Omental fat pad (tissue), 4 donors: ENCODE data around the gene MECR. TPM values are rescaled to one million over a fixed set of nuclear protein-coding genes. Genes with fewer than 3 reads are reported as not detected.

Experiments
- ATAC-seq: fragments of 150-250 bp; one replicate; pipeline ENCODE4 v1.9.1; 2016; ENCODE audit warnings: mild to moderate bottlenecking, moderate library complexity; ENCODE audit not compliant: low FRiP score
- DNase-seq: peaks from one replicate; pipeline ENCODE4 v3.0.0-alpha.2; 2019; ENCODE audit warnings: low spot score
- total RNA-seq, 4 donors: library from RNA; depleted of rRNA; stranded (reverse); fragments of >200 nt; gene quantifications; one replicate each; pipeline ENCODE4 v1.1.0, GENCODE V29; 2016
- TF ChIP-seq, protein P1 (sequence below), 3 donors: fragments of 450-650 bp; IDR thresholded peaks; one replicate each; pipeline ENCODE4 v1.5.1; 2016 to 2017; ENCODE audit warnings: antibody characterized with exemption in 3 of 3, mild to moderate bottlenecking in 3 of 3, moderate library complexity in 2 of 3

The MECR gene, protein sequence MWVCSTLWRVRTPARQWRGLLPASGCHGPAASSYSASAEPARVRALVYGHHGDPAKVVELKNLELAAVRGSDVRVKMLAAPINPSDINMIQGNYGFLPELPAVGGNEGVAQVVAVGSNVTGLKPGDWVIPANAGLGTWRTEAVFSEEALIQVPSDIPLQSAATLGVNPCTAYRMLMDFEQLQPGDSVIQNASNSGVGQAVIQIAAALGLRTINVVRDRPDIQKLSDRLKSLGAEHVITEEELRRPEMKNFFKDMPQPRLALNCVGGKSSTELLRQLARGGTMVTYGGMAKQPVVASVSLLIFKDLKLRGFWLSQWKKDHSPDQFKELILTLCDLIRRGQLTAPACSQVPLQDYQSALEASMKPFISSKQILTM
- total RNA-seq: 10 to 100 TPM; 18.0 to 29.4 (median 20.8) TPM

DNA sequence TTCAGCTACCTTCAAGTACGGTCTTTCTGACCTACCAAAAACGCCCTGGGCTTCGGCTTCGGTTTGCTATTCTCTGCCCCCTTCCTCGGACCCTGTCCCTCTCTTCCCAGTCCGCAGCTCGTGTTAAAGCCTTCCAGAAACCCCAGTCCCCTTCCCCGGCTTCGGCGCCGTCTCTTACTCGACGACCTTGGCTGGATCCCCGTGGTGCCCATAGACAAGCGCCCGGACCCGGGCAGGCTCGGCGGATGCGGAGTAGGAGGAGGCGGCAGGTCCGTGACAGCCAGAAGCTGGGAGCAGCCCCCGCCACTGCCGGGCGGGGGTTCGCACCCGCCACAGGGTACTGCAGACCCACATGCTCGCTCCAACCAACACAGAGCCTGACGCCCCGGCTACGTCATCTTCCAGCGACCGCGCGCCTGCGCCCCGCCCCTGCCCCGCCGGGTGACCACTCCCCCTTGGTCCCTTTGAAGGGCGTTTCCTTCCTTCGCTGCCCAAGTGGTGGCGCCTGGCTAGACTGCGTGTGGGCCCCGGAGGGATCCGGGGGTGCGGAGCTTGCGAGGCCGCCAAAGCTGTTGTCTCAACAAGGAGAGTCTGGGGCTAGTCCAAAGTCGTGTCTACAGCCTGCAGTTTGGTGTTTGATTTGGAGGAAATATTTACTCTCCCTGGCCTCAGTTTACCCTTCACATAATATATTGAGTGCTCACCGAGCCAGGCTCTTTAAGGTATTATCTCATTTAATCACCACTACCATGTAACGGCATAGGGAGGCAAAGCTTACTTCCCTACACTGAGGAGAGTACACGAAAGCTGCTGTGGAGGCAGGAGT lies at the start of gene MECR:
TSS of gene MECR (minus strand) at position 382 of the 826 bp plus-strand sequence. CDS start at position 354, 28 bp downstream.
- ATAC-seq (peak; percentile 95), DNase-seq (peak; percentile 89)
- TF ChIP-seq, protein P1, sequence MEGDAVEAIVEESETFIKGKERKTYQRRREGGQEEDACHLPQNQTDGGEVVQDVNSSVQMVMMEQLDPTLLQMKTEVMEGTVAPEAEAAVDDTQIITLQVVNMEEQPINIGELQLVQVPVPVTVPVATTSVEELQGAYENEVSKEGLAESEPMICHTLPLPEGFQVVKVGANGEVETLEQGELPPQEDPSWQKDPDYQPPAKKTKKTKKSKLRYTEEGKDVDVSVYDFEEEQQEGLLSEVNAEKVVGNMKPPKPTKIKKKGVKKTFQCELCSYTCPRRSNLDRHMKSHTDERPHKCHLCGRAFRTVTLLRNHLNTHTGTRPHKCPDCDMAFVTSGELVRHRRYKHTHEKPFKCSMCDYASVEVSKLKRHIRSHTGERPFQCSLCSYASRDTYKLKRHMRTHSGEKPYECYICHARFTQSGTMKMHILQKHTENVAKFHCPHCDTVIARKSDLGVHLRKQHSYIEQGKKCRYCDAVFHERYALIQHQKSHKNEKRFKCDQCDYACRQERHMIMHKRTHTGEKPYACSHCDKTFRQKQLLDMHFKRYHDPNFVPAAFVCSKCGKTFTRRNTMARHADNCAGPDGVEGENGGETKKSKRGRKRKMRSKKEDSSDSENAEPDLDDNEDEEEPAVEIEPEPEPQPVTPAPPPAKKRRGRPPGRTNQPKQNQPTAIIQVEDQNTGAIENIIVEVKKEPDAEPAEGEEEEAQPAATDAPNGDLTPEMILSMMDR (IDR thresholded peaks at IDR 0.05): no peak

DNA sequence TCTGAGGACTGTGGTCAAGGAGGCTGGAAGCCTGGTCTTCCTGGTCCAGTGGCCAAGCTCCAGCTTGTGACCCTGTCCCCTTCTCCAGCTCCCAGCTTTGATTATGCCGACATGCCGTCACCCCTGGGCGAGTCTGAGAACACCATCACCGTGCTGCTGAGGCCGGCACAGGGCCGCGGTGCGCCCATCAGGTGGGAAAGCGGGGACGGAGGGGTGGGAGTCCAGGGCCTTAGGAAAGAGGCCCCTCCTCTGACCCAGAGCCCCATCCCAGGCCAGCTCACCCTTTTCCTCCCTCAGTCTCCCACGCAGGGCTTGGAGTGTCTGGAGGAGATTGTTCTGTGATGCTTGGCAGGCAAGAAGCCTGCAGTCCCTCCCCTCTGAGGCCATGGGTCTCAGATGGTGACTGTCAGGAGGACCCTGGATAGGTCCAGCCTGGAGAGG lies 49.2 kb upstream of the MECR start:
- ATAC-seq: no peak
- no peak for DNase-seq
- TF ChIP-seq, protein P1 (IDR thresholded peaks at IDR 0.05): no peak

DNA sequence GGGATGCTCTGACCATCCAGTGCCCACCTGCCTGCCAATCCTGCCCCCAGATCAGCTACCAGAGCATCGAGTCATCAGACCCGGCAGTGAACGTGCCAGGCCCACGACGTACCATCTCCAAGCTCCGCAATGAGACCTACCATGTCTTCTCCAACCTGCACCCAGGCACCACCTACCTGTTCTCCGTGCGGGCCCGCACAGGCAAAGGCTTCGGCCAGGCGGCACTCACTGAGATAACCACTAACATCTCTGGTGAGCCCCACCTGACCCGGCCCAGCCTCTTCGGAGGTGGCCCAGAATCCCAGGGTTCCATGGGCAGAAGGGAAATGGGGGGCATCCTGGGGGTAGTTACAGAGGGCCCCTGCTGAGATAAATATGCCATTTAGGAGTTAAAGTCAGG lies 48.7 kb upstream of the MECR start:
- ATAC-seq (no peak), DNase-seq (no peak)
- TF ChIP-seq, protein P1 (IDR thresholded peaks at IDR 0.05): no peak

DNA sequence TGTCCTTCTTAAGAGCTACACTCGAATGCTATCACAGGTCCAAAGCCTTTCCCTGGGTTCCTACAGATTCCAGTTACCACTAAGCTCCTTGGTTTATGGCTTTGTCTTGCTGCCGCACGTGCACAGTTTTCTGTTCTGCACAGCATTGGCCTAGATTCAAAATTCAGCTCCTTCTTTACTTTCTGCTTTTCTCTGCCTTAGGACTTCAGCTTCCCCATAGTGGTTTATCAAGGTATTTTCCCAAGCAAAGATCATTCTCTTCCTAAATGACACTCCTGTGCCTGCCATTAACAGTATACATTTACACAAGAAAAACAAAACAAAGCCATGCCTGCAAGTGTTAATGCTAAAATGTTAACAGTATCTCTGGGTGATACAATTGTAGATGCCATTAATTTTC lies 47.4 kb upstream of the MECR start:
- no peak for ATAC-seq
- TF ChIP-seq, protein P1 (IDR thresholded peaks at IDR 0.05): no peak
- DNase-seq: no peak

DNA sequence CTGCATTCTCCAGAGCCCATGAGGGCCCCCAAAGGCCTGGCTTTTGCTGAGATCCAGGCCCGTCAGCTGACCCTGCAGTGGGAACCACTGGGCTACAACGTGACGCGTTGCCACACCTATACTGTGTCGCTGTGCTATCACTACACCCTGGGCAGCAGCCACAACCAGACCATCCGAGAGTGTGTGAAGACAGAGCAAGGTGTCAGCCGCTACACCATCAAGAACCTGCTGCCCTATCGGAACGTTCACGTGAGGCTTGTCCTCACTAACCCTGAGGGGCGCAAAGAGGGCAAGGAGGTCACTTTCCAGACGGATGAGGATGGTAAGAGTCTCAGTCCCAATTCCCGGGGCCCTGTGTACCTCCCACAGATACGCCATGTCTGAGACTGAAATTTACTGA lies 44.7 kb upstream of the MECR start:
- ATAC-seq (no peak), DNase-seq (no peak)
- TF ChIP-seq, protein P1 (IDR thresholded peaks at IDR 0.05): no peak

DNA sequence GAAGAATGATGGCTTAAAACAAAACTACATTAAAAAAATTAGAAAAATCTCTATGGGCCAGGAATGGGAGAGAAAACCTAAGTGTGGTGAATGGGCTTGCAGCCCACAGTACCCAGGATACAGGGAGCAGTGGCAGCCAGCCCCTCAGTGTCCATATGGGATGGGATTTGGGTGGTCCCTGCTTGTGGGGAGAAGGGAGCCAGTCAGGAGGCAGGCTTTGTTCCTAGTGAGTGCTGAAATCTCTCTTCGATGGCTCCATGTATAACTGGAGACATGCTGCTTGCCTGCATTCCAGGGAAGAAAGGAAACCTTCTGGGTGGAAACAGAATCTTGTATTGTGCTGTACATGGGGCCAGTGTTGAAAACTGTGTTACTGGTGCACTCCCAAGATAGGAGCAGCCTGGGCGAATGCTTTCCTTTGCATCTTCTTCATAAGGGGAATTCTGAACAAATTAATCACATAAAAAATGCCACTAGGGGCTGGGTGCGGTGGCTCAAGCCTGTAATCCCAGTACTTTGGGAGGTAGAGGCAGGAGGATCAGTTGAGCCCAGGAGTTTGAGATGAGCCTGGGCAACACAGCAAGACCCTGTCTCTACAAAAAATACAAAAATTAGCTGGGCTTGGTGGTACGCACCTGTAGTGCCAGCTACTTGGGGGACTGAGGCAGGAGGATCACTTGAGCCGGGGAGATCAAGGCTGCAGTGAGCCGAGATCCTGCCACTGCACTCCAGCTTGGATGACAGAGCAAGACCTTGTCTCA lies 41.6 kb upstream of the MECR start:
- TF ChIP-seq, protein P1 (IDR thresholded peaks at IDR 0.05): no peak
- DNase-seq (no peak), ATAC-seq (no peak)
